Measurements from ENCODE around the gene PIGU.
A peak's percentile ranks its signal among the peaks of the same experiment; 100 is the strongest.

Gene PIGU

DNA sequence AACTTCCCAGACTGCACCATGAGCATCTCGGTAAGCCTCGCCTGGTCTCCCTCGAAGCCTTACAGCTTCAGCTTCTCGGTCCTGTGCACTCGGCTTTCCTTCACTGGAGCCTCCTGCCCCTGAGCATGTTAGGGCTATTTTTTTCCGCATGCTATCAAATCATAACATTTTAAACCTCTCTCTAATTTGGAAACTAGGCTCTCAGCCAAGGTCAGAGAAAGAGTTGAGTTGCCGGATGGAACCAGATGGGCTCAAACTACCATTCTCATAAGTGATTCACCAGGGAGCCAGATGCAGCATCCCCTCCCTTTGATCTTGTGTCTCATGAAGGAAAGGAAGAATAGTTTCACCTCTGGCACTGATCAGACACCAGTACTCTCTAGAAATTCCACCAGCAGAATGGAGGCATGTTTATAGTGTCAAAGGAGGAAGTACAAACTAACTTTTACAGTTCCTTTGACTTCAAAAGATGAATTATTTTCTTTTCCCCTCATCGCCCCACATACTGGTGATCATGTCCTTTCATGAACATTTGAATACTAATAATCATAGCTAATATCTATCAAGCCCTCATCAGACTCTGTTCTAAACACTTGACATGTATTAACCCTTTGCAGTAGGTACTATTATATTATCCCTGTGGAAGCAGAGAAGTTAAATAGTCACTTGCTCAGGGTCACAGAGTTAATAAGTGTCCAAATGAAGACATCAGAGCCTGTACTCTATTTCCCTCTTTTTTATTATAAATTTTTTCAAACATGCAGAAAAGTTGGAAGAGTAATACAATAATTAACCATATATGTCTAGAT lies 71.7 kb downstream of the PIGU start:
- DNase-seq (ENCODE audit: extremely low read depth, low read depth), result peak; percentile 93
- no peak for TF ChIP-seq CTCF (IDR thresholded peaks at IDR 0.05; ENCODE audit: low read depth, low read length, missing control alignments)

DNA sequence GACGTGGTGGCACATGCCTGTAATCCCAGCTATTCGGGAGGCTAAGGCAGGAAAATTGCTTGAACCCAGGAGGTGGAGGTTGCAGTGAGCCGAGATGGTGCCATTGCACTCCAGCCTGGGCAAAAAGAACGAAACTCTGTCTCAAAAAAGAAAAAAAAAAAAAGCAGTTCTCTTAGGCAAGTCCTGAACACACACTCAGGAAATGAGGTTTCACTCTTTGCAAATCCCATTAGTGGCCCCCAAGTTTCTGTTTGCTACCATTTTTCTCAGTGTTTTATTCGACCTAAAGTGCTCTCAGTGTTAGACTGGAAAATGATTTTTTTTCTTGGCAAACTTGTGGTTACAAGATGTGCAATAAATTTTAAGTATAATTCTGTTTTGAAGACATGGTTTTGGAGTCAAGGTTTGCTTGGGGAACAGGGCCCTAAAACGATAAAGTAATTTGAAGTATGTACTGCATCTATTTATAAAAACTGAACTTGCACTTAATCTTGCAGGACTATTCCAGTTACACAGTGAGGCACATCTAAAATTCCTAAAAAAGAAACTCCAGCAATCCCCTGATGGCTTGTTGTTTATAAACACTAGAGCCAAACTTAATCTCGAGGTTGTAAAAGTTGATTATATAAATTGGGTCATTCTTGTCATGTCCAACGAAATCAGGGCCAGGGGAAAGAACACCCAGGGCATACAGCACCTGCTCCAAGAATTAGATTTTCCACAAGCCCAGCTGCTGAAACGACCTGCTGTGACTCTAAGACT lies 75.8 kb downstream of the PIGU start:
- no peak for TF ChIP-seq CTCF (IDR thresholded peaks at IDR 0.05; ENCODE audit: low read depth, low read length, missing control alignments)
- H3K4me3 ChIP-seq (replicated peaks; ENCODE audit: low read depth, low read length), result no peak overlapping the region
- DNase-seq (ENCODE audit: extremely low read depth, low read depth), result no peak

More for the DNA sequence above, 71.7 kb downstream of the PIGU start:
- H3K4me3 ChIP-seq (replicated peaks; ENCODE audit: low read depth, low read length), result no peak overlapping the region

- no peak for DNase-seq (ENCODE audit: extremely low read depth, low read depth)
- TF ChIP-seq CTCF (IDR thresholded peaks at IDR 0.05; ENCODE audit: low read depth, low read length, missing control alignments), result no peak
- no peak overlapping the region for H3K4me3 ChIP-seq (replicated peaks; ENCODE audit: low read depth, low read length)
Measured at GRCh38 chr20:34595377-34596184, 81.3 kb downstream of the PIGU start.

- DNase-seq (ENCODE audit: extremely low read depth, low read depth), result no peak
- no peak overlapping the region for H3K4me3 ChIP-seq (replicated peaks; ENCODE audit: low read depth, low read length)
- no peak for TF ChIP-seq CTCF (IDR thresholded peaks at IDR 0.05; ENCODE audit: low read depth, low read length, missing control alignments)
Measured at GRCh38 chr20:34586488-34587163, 90.3 kb downstream of the PIGU start.

DNA sequence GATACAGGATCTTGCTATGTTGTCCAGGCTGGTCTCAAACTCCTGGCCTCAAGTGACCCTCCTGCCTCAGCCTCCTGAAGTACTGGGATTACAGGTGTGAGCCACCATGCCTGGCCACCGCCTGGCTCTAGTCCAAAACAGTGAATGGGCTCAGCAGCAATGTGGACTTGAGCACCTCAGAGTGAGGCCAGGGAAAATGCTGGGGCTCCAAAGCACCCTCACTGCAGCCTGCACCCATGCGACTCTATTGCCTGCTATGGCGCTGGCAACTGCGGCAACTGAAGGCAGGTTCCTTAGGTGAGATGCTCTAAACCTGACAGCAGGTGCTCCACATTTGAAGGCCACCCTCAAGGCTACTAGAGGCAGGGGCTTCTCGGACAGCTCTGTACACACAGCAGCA lies 91.9 kb downstream of the PIGU start:
- H3K4me3 ChIP-seq (replicated peaks; ENCODE audit: low read depth, low read length), result no peak overlapping the region
- TF ChIP-seq CTCF (IDR thresholded peaks at IDR 0.05; ENCODE audit: low read depth, low read length, missing control alignments), result no peak
- DNase-seq (ENCODE audit: extremely low read depth, low read depth), result no peak

DNA sequence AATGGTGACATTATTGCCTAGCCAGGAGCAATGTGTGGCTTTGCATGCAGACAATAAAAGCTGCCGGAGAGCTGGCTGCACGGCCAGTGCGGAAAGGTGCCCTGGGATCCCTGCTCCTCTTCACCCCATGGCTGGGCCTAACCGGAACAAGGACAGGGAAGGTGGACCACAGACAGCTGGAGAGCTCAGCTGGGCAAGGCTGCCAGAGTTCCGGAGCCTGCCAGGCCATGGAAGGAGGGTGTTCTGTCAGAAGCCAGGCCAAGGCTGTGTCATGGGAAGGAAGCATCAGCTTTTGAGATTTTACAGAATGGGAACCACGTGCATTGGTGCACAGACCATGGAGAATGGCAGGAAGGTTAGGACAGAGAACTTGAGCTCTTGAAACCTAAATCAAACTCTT lies 93.3 kb downstream of the PIGU start:
- no peak overlapping the region for H3K4me3 ChIP-seq (replicated peaks; ENCODE audit: low read depth, low read length)
- no peak for DNase-seq (ENCODE audit: extremely low read depth, low read depth)
- no peak for TF ChIP-seq CTCF (IDR thresholded peaks at IDR 0.05; ENCODE audit: low read depth, low read length, missing control alignments)
